Osteoblast (primary cell): Measurements from ENCODE around the gene UIMC1. TPM values are rescaled to one million over a fixed set of nuclear protein-coding genes. Genes with fewer than 3 reads are reported as not detected.

Source experiments
- DNase-seq: peaks from one replicate; pipeline ENCODE4 v3.0.0; 2011; ENCODE audit warnings: low spot score, mixed read lengths; ENCODE audit not compliant: insufficient read length; ENCODE audit errors: missing footprints
- H2AFZ ChIP-seq: 2 replicates; pipeline ENCODE4 v1.6.0; 2011; ENCODE audit warnings: mild to moderate bottlenecking, low read length
- H3K27ac ChIP-seq: 2 replicates; pipeline ENCODE4 v1.5.1; 2011; ENCODE audit warnings: mild to moderate bottlenecking, low read depth, low read length, moderate library complexity
- H3K27me3 ChIP-seq: 2 replicates; pipeline ENCODE4 v1.6.0; 2012; ENCODE audit warnings: mild to moderate bottlenecking, control low read depth, inconsistent platforms, low read length, moderate library complexity; ENCODE audit not compliant: insufficient read depth
- H3K36me3 ChIP-seq: 2 replicates; pipeline ENCODE4 v1.5.1; 2011; ENCODE audit warnings: mild to moderate bottlenecking, low read length, control low read depth, moderate library complexity; ENCODE audit not compliant: insufficient read depth
- H3K4me1 ChIP-seq: 2 replicates; pipeline ENCODE4 v1.5.1; 2011; ENCODE audit warnings: mild to moderate bottlenecking, low read length, control low read depth, moderate library complexity; ENCODE audit not compliant: insufficient read depth
- H3K4me2 ChIP-seq: 2 replicates; pipeline ENCODE4 v1.6.0; 2011; ENCODE audit warnings: mild to moderate bottlenecking, low read length; ENCODE audit not compliant: insufficient read depth
- H3K4me3 ChIP-seq: fragments of 200-600 bp; sonication (generic); 3 replicates; pipeline ENCODE4 v1.5.1; 2012; ENCODE audit warnings: mild to moderate bottlenecking, low read length, inconsistent platforms; ENCODE audit not compliant: insufficient read depth
- H3K79me2 ChIP-seq: 2 replicates; pipeline ENCODE4 v1.6.0; 2012; ENCODE audit warnings: mild to moderate bottlenecking, low read length, control low read depth, inconsistent platforms; ENCODE audit not compliant: insufficient read depth
- H3K9me3 ChIP-seq: 2 replicates; pipeline ENCODE4 v1.5.1; 2011; ENCODE audit warnings: low read depth, low read length, control low read depth
- H4K20me1 ChIP-seq: 2 replicates; pipeline ENCODE4 v1.6.0; 2012; ENCODE audit warnings: mild to moderate bottlenecking, low read length, control low read depth; ENCODE audit not compliant: insufficient read depth
- CTCF ChIP-seq: IDR thresholded peaks from 2 replicates; pipeline ENCODE4 v1.5.1; 2011; ENCODE audit warnings: mild to moderate bottlenecking, low read depth, low read length, moderate library complexity; ENCODE audit errors: extremely low read depth
- total RNA-seq: library from RNA; depleted of rRNA; stranded (reverse); fragments of >200 nt; gene quantifications from 2 replicates; pipeline ENCODE4 v1.2.3, GENCODE V29; 2012

The UIMC1 gene
- total RNA-seq, 1 donor: 40.9 TPM

- H3K4me1 ChIP-seq: no peaks in the 10 kb centered on the region
- H3K27ac ChIP-seq: no peak overlapping the region
- peaks cover 6% of the 10 kb centered on the region for H3K79me2 ChIP-seq
- peaks cover 13% of the 10 kb centered on the region for H3K36me3 ChIP-seq
- no peak for DNase-seq
- peaks cover 2% of the 10 kb centered on the region for H4K20me1 ChIP-seq
- no peak overlapping the region for H3K4me2 ChIP-seq
- H3K4me3 ChIP-seq: no peak overlapping the region
- no peak overlapping the region for H2AFZ ChIP-seq
- no peak for TF ChIP-seq CTCF
- H3K9me3 ChIP-seq: no peaks in the 10 kb centered on the region
- H3K27me3 ChIP-seq: no peaks in the 10 kb centered on the region
Observed at GRCh38 chr5:176929654-176930053, 76.9 kb downstream of the UIMC1 start.

- H3K79me2 ChIP-seq: peaks cover 6% of the 10 kb centered on the region
- no peaks in the 10 kb centered on the region for H3K9me3 ChIP-seq
- H3K4me2 ChIP-seq: no peak overlapping the region
- H3K27ac ChIP-seq: no peak overlapping the region
- TF ChIP-seq CTCF: no peak
- H2AFZ ChIP-seq: no peak overlapping the region
- no peak for DNase-seq
- H4K20me1 ChIP-seq: peaks cover 2% of the 10 kb centered on the region
- H3K27me3 ChIP-seq: no peaks in the 10 kb centered on the region
- no peak overlapping the region for H3K4me3 ChIP-seq
- no peaks in the 10 kb centered on the region for H3K4me1 ChIP-seq
- peaks cover 13% of the 10 kb centered on the region for H3K36me3 ChIP-seq
Observed at GRCh38 chr5:176927562-176927961, 79.0 kb downstream of the UIMC1 start.

GRCh38 chr5:176922817-176923216, 83.8 kb downstream of the UIMC1 start:
- Histone ChIP-seq H4K20me1 (peaks cover 2% of the 10 kb centered on the region), H3K79me2 (peaks cover 6% of the 10 kb centered on the region), H3K9me3 (no peaks in the 10 kb centered on the region), H3K4me1 (no peaks in the 10 kb centered on the region), H3K4me3 (no peak overlapping the region), H3K36me3 (no peaks in the 10 kb centered on the region), H2AFZ (no peak overlapping the region), H3K27me3 (no peaks in the 10 kb centered on the region), H3K4me2 (no peak overlapping the region), H3K27ac (no peak overlapping the region)
- DNase-seq: no peak
- no peak for TF ChIP-seq CTCF

GRCh38 chr5:176921714-176922113, 84.9 kb downstream of the UIMC1 start:
- no peaks in the 10 kb centered on the region for H3K4me1 ChIP-seq
- H3K36me3 ChIP-seq: no peaks in the 10 kb centered on the region
- H3K79me2 ChIP-seq: peaks cover 6% of the 10 kb centered on the region
- H3K9me3 ChIP-seq: no peaks in the 10 kb centered on the region
- no peaks in the 10 kb centered on the region for H3K27me3 ChIP-seq
- no peak overlapping the region for H3K4me2 ChIP-seq
- H4K20me1 ChIP-seq: peaks cover 2% of the 10 kb centered on the region
- no peak overlapping the region for H2AFZ ChIP-seq
- no peak for DNase-seq
- no peak for TF ChIP-seq CTCF
- H3K27ac ChIP-seq: no peak overlapping the region
- H3K4me3 ChIP-seq: no peak overlapping the region
